Measurements from ENCODE around the gene WWTR1. TPM values are rescaled to one million over a fixed set of nuclear protein-coding genes. Genes with fewer than 3 reads are reported as not detected.
A peak's percentile ranks its signal among the peaks of the same experiment; 100 is the strongest.

WWTR1 gene
- total RNA-seq, 1 donor from 2014 or later: 142 TPM

DNA sequence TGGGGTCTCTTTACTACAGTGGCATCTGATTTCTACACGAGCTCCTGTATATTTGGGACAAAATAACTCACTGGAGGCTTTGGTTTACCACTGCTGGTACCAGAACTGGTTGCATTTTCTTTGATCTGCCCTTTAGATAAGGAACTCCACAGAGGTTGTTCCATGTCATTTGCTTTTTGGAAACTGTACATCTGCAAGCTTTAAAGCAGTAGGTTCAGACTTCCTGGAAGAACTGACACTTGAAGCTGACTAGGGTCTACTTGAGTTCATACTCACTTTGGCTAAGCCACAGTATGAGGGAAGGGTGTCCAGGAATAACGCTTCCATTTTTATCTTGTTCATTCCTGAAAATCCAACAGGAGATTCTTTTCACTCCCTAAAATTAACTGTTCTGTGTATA lies 86.4 kb downstream of the WWTR1 start:
- no peak for DNase-seq (ENCODE audit: low read depth in 2 of 2)

DNA sequence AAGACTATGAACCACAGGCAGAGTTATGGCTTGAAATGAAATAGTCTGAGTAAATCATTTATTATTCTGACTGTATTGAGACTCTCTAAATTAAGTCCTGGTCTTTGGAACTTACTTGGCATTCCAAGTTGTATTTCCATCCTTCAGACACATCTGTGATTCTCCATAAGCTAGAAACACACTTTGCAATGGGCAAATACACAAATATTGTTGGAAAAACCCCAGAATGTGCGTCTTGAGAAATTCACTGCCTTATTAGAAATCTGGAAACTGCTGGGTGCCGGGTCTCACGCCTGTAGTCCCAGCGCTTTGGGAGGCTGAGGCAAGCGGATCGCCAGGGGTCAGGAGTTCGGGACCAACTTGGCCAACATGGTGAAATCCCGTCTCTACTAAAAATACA lies 87.8 kb downstream of the WWTR1 start:
- no peak for DNase-seq (ENCODE audit: low read depth in 2 of 2)

GRCh38 chr3:149567381-149567780 lies 90.4 kb downstream of the WWTR1 start:
- DNase-seq (ENCODE audit: low read depth in 2 of 2): no peak

DNA sequence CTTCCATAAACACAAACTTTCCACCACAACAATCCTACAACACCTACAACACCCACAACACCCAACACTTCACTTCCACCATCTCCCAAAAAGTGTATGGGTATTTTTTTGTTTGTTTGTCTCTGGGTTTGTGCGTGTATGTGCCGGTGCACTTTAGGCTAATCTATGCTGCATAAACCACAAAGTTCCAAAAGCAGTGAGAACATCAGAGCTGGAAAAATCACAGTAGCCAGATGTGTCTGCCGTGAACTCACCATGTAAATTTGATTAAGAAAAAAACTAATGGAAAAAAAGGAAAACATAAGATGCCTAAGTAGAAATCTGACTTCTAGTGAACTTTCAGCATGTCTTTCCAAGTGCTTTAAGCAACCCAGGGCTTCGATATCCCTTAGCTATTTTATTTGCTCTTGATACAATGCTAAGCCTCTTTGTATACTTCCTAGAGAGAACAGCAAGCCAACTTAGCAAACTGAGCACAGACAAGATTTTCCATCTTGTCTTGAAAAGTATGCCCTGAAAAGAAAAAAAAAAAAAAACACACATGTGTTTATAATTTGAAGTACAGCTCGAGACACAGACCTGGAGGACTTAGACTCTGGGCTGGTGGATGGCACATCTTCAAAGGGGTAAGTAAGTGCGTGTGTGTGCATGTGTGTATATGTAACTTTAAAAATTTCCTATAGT lies 91.4 kb downstream of the WWTR1 start:
- no peak for DNase-seq (ENCODE audit: low read depth in 2 of 2)

DNA sequence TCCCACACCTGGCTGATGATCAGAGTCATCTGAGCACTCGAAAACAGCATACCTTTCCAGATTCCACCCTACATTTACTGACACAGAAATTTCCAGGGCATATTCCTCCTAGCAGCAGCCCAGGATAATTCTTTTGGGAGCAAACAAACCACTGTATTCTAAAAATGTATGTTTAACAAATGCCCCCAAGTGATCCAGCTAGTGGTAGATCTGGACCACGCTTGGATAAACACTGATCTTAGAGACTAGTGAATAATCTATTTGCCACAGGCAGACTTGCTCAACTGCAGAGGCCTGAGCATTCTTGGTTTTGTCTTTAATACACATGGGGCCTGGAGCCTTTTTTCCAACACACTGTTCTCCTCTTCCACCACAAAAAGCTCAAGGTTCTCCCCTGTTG lies 93.7 kb downstream of the WWTR1 start:
- no peak for DNase-seq (ENCODE audit: low read depth in 2 of 2)

GRCh38 chr3:149563114-149563513 lies 94.7 kb downstream of the WWTR1 start:
- DNase-seq (ENCODE audit: low read depth in 2 of 2): no peak

DNA sequence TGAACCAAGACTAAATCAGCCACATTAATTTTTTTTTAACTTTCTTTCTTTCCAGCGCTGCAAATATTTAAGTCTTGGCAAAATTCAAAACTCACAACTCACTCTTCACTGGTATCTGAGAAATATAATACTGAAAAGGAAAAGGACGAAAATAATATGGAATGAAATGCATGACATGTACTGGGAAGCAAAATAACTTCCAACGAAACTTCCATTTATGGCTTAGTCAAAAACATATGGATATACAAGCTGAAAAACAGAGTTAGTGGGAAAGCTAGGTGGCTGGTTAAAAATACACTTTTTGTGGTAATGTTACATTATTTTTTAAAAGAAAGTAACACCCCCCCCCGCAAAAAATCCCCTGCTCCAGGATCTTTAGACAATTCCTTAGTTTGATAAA lies 97.2 kb downstream of the WWTR1 start:
- DNase-seq (ENCODE audit: low read depth in 2 of 2): no peak

GRCh38 chr3:149560001-149560400 lies 97.8 kb downstream of the WWTR1 start:
- DNase-seq (ENCODE audit: low read depth in 2 of 2): no peak

DNA sequence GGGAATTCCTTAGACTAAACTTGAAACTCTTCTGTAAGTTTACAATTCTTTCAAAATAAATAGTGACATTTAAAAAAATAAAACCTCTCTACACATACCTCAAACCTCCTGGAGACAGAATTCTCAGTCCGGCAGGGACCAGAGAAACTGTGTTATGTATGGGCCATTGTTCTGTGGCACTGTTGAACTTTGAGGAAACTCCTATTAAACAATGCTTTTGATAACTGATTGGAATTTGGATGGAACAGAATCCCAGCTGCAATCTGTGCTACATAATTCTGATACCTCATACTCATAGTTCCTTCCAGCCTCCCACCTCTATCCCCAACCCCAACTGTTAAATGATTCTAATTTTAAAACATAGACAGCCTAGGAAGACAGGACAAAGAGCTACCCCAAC lies 98.3 kb downstream of the WWTR1 start:
- peak in 1 of 2 donors; percentile 51 for DNase-seq (ENCODE audit: low read depth in 2 of 2)

- no peak for DNase-seq (ENCODE audit: low read depth in 2 of 2)
These were observed 101.9 kb downstream of the WWTR1 start for GRCh38 chr3:149555927-149556326.

GRCh38 chr3:149554826-149555225 lies 103.0 kb downstream of the WWTR1 start:
- peak; percentile 91 to 94 for DNase-seq (ENCODE audit: low read depth in 2 of 2)

- DNase-seq (ENCODE audit: low read depth in 2 of 2): peak; percentile 61 to 79
These were observed 103.9 kb downstream of the WWTR1 start for GRCh38 chr3:149553781-149554451.

DNA sequence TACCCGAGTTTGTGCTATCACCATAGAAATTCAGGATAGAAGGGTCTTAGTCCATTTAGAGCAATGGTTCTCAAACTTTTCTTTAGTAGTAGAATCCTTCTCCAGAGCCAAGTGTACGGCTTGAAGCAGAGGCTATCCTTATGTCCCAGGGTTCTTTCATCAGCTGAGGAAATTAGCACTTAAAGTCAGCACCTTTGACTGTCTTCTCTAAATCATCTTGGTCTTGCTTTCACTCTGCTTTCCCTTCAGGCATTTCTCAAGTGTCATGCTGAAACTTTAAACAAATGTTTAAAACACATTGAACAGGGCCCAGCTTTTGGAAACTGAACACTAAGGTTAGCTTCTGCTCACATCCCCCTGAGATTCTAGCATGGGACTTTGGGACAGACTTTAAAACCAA lies 105.1 kb downstream of the WWTR1 start:
- DNase-seq (ENCODE audit: low read depth in 2 of 2): no peak

GRCh38 chr3:149551500-149551899 lies 106.3 kb downstream of the WWTR1 start:
- peak in 1 of 2 donors; percentile 53 for DNase-seq (ENCODE audit: low read depth in 2 of 2)

GRCh38 chr3:149548669-149549065 lies 109.2 kb downstream of the WWTR1 start:
- peak in 1 of 2 donors; percentile 42 for DNase-seq (ENCODE audit: low read depth in 2 of 2)

DNA sequence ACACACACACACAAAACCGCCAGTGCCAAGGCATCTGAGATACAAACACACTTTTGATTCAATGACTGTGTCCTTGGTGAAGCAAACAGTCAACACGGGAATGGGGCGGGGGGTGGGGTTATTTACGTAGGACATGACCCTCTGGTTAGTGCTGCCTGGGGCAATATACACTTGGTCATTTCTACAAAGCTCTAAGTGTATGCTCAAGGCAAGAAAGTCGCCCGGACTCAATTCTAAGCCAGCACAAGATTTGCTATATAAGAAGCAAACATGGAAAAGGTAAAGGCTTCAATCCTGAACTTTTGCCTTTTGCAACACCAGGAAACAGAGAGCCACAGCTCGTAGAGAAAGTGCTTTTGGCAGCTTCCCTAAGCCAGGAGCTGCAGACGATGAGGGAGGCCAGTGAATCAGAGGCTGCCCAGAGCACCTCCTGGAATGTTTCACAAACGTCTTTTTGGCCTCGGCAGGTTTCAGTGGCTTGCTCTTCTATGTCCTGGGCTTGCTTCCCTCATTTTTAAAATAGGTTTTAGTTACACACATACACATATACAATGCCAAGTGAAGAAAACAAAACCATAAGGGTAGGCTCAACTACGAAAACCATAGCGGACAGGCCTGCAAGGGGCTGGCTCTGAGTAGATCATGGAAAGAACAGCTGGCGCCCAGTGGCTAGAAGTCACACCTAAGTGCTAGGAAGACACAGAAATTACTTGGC lies 109.7 kb downstream of the WWTR1 start:
- peak; percentile 35 to 54 for DNase-seq (ENCODE audit: low read depth in 2 of 2)

- DNase-seq (ENCODE audit: low read depth in 2 of 2): no peak
These were observed 110.4 kb downstream of the WWTR1 start for GRCh38 chr3:149547413-149547812.

DNA sequence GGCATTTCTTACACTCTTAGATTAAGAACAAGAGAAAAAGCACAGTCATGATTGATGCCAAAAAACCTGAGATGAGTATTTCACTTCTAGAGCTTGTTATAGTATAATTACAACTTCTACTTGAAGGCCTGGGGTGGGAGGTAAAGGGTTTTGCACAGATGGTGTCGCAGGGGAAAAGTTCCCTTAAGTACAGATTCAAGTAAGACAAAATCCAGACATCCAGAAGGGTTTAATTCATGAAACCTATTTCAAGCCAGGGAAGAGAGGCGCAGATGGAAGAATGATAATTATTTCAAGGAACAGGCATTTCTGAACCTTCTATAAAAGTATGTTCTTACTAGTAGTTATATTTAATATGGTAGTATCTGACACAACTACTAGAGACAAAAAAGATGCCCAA lies 112.8 kb downstream of the WWTR1 start:
- DNase-seq (ENCODE audit: low read depth in 2 of 2): no peak

DNA sequence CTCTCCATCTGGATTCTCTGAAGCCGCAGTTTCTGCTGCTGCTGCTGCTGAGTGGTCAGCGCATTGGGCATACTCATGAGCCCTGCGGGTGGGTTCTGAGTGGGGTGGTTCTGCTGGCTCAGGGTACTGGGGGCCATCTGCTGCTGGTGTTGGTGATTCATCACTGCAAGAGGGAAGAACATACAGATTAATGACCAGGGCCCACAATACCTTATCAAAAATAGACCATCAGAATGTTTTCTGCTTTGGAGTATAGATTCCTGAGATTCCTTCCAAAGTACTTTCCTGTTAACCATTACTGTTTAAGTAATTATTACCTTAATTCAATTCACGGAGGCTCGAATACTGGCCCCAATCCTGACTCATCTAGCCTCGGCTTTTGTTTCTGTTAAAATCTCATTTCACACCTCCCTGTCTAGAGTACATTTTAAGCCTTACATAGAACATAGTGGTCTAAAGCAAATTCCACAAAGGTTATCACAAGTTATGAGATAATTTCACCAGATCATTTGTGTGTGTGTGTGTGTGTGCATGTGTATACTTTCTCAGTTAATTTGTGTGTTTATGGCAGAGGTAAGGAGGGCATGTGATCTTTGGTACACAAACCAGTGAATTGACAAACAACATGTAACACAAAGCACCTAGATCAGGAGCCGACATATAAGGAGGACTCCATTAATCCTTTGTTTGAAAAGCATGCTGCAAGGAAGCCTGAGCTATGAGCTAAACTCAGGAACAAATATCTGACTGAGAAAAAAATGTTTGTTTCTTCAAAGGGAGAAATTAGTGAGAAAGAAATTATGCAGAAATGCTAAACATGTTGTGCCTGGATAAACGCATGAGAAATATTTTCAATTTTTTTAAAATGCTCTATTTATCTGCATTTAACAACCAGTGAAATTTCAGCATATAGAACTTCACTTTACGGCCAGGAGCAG lies 115.2 kb downstream of the WWTR1 start:
- DNase-seq (ENCODE audit: low read depth in 2 of 2): peak in 1 of 2 donors; percentile 52

DNA sequence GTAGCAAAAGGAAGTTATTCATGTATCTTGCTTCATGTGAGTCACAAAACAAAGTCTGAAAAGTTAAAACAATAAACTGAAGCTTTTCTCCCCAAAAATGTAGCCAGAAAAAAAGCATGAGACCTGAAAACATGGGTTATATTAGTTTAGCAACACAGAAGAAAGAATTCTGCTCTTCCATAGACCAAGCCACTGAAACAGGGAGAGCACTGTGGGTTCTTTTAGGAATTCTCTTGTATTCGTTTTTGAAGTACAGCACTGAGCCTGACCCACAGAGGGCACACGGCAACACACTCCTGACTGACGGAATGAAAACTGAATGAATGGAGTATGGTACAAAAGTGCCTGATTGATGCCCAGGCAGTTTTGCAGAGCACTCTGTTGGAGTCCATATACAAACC lies 116.7 kb downstream of the WWTR1 start:
- DNase-seq (ENCODE audit: low read depth in 2 of 2): peak; percentile 58 to 64

- no peak for DNase-seq (ENCODE audit: low read depth in 2 of 2)
These were observed 119.5 kb downstream of the WWTR1 start for GRCh38 chr3:149538371-149538770.

- DNase-seq (ENCODE audit: low read depth in 2 of 2): peak; percentile 57 to 74
These were observed 121.4 kb downstream of the WWTR1 start for GRCh38 chr3:149536429-149536828.

Measured in lung microvascular endothelial cell (primary cell).